Measurements from ENCODE around the gene NBPF3.
"Not testable (repeated sequence)": the region's sequence is repeated elsewhere in the genome, so short reads cannot be mapped to it uniquely, and the experiment has no call there.

Gene NBPF3

DNA sequence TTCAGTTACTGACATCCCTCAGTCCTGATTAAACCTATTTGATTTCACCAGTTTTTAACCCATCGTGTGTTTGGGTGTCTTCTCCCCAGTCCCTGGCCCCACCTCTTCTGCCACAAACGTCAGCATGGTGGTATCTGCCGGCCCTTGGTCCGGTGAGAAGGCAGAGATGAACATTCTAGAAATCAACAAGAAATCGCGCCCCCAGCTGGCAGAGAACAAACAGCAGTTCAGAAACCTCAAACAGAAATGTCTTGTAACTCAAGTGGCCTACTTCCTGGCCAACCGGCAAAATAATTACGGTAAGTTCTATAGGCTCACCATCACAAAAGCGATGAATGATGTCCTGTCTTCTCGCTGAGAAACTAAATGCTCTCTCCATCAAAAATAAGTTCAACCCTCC is 28.7 kb downstream of the NBPF3 start:
- DNase-seq (ENCODE audit: extremely low read depth, insufficient read length): no peak
- Histone ChIP-seq H3K27me3 (replicated peaks; ENCODE audit: control insufficient read depth, insufficient read depth, low read length) (no peaks in the 10 kb centered on the region), H3K36me3 (ENCODE audit: control insufficient read depth, insufficient read depth, low read length) (no peaks in the 10 kb centered on the region), H3K4me3 (replicated peaks; ENCODE audit: low read depth, low read length) (no peak overlapping the region)
- peak; percentile 32 for TF ChIP-seq CTCF (IDR thresholded peaks at IDR 0.05; ENCODE audit: insufficient read depth, low read length, poor library complexity, severe bottlenecking)

DNA sequence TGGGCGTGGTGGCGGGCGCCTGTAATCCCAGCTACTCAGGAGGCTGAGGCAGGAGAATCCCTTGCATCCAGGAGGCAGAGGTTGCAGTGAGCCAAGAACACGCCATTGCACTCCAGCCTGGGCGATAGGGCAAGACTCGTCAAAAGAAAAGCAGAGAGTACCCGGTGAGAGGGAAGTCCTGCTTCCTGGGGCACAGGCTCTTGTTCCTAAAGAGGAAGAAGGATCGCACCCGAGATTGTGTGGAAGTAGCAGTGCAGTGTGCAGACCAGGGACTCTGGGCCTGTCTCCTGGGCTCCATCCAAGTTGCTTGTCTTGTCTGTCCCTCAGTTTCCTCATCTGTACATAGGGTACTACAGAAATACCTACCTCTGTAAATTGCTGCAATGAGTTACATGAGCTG is 29.6 kb downstream of the NBPF3 start:
- H3K36me3 ChIP-seq (ENCODE audit: control insufficient read depth, insufficient read depth, low read length): no peaks in the 10 kb centered on the region
- TF ChIP-seq CTCF (IDR thresholded peaks at IDR 0.05; ENCODE audit: insufficient read depth, low read length, poor library complexity, severe bottlenecking): no peak
- no peak for DNase-seq (ENCODE audit: extremely low read depth, insufficient read length)
- no peaks in the 10 kb centered on the region for H3K27me3 ChIP-seq (replicated peaks; ENCODE audit: control insufficient read depth, insufficient read depth, low read length)
- no peak overlapping the region for H3K4me3 ChIP-seq (replicated peaks; ENCODE audit: low read depth, low read length)

DNA sequence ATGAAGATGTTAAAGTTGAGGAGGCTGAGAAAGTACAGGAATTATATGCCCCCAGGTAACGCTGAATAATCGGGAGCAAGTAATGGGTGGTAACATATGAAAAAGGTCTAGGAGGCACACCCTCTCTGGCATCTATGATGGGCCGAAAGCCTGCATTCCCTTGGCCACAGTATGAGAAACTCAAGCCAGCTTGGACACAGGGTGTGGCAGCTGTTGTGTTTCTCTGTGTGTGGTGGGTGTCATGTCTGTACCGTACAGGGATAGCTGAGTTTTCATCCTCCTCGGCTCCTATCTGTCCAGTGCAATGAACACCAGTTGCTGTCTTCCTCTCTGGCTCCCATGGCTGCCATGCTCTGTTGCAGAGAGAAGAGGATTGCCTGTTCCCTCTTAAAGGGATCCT is 32.9 kb downstream of the NBPF3 start:
- no peak for TF ChIP-seq CTCF (IDR thresholded peaks at IDR 0.05; ENCODE audit: insufficient read depth, low read length, poor library complexity, severe bottlenecking)
- DNase-seq (ENCODE audit: extremely low read depth, insufficient read length): no peak
- H3K36me3 ChIP-seq (ENCODE audit: control insufficient read depth, insufficient read depth, low read length): no peaks in the 10 kb centered on the region
- H3K4me3 ChIP-seq (replicated peaks; ENCODE audit: low read depth, low read length): no peak overlapping the region
- no peaks in the 10 kb centered on the region for H3K27me3 ChIP-seq (replicated peaks; ENCODE audit: control insufficient read depth, insufficient read depth, low read length)

DNA sequence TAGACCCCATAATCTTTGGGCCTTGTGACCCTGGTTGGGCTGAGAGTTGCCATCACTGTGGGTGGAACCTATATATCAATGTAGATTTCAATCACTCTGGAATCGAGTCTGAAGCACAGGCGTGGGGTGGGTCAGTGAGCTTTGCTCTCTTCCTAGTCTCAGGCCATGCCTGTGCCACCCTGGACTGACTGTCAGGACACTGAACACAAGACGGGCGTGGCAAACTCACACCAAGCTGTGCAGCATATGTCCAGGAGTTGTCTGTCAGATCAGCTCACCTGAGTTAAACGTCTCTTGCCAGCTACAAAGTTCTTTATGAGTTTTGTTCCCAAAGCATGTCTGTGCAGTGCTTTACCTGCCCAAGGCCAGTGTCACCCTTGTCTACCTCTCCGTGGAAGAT is 38.4 kb downstream of the NBPF3 start:
- no peak for DNase-seq (ENCODE audit: extremely low read depth, insufficient read length)
- H3K4me3 ChIP-seq (replicated peaks; ENCODE audit: low read depth, low read length): no peak overlapping the region
- TF ChIP-seq CTCF (IDR thresholded peaks at IDR 0.05; ENCODE audit: insufficient read depth, low read length, poor library complexity, severe bottlenecking): no peak
- no peaks in the 10 kb centered on the region for H3K36me3 ChIP-seq (ENCODE audit: control insufficient read depth, insufficient read depth, low read length)
- H3K27me3 ChIP-seq (replicated peaks; ENCODE audit: control insufficient read depth, insufficient read depth, low read length): no peaks in the 10 kb centered on the region

GRCh38 chr1:21483881-21484280 is 43.9 kb downstream of the NBPF3 start:
- not testable (repeated sequence) for H3K4me3 ChIP-seq (replicated peaks; ENCODE audit: low read depth, low read length); H3K27me3 ChIP-seq (replicated peaks; ENCODE audit: control insufficient read depth, insufficient read depth, low read length); DNase-seq (ENCODE audit: extremely low read depth, insufficient read length); H3K36me3 ChIP-seq (ENCODE audit: control insufficient read depth, insufficient read depth, low read length)

- DNase-seq (ENCODE audit: extremely low read depth, insufficient read length): no peak
- H3K4me3 ChIP-seq (replicated peaks; ENCODE audit: low read depth, low read length): no peak overlapping the region
- H3K27me3 ChIP-seq (replicated peaks; ENCODE audit: control insufficient read depth, insufficient read depth, low read length): no peaks in the 10 kb centered on the region; the same call in none of the 2 replicates
- H3K36me3 ChIP-seq (ENCODE audit: control insufficient read depth, insufficient read depth, low read length): no peaks in the 10 kb centered on the region
- no peak for TF ChIP-seq CTCF (IDR thresholded peaks at IDR 0.05; ENCODE audit: insufficient read depth, low read length, poor library complexity, severe bottlenecking)
Observed at GRCh38 chr1:21489146-21489545, 49.2 kb downstream of the NBPF3 start.
